NCI-H345 treated with DMSO at 0.1 percent for 48 hours (cell line): ENCODE results near the gene OR12D1.
"Not testable (repeated sequence)": the region's sequence is repeated elsewhere in the genome, so short reads cannot be mapped to it uniquely, and the experiment has no call there.

Experiments used
- DNase-seq: peaks from one replicate; lab custom pipeline; 2025; ENCODE audit not compliant: unreplicated experiment; lab: John Stamatoyannopoulos, UW

OR12D1 gene

DNA sequence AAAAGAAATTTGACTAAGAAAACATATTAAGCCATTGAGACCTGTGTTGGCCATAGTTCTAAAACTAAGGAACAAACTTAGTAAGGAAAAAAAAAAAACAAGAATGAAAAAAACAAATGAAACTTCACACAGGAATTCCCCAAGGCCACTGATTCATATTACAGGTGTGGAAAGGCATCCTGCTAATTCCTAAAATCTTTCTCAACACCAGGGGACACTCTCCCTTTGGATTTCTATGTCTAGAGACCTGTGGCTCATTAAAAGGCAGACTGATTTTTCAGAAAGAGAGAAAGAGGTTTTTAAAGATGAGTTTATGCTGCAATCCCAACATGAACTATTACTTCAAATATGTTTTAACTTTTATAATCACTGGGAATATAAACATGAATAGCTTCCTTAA lies at the start of gene OR12D1:
Gene OR12D1 (plus strand): TSS at position 341 of the 400 bp plus-strand sequence.
- DNase-seq, result no peak

DNA sequence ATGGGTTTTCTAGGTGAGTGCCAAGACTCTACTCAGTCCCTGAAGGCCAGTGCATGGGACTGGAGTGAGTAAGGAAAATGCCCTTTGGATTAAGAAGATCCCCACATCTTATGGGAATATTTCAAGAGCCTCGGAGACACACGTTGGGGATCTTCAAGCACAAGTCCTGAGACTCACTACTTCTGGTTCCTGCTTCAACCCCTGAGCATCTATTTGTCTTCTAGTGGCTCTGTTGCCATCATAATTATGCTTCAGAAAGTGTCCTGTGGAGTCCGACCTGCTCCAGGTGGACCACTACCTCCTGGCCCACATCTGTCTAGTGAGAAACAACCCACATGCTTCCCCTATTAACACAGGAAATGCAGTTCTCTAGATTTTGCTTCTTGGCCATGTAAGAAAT lies 46.0 kb upstream of the OR12D1 start, which contains the start of gene OR5V1:
Gene OR5V1 (minus strand): TSS at position 101 of the 400 bp plus-strand sequence. CDS start 12,670 bp downstream, outside the sequence.
- no peak for DNase-seq

DNA sequence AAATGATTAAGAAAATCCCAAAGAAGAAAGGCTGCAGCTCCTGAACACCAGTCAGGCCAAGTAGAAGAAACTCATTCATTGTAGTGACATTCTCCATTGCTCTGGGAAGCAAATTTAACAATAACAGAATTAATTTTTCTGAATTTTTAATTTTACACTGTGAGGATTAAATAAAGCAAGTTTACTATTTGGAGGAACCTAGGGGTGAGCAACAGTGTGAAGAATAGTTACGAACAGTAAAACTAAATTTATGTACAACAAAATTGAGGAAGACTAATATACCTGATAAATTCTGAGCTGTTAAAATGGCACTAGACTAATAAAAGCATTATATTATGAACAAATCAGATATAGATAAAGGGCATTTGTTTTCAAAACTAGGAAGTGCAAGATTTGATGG lies 39.5 kb upstream of the OR12D1 start, which contains the start of gene OR12D3:
Gene OR12D3 (minus strand): TSS at position 101 of the 400 bp plus-strand sequence. CDS start 4 bp downstream, at position 97.
- no peak for DNase-seq

DNA sequence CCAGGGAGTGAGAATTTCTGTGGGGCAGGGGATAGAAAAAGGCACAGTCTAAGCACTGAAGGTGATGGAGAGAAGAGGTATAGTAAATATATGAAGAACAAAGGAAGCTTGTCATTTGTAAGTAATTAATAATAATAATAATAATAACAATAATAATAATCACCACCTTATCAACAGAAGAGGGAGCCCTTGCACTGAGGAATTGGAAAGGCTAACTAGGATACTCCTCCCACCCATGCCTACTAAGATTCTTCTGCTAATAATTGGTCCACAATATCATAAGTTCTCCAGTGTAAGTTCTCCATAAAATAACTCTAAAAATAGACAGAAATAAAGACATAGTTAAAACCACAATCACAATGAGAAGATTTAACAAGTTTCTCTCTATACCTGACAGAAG lies 38.7 kb upstream of the OR12D1 start:
- DNase-seq, result no peak

DNA sequence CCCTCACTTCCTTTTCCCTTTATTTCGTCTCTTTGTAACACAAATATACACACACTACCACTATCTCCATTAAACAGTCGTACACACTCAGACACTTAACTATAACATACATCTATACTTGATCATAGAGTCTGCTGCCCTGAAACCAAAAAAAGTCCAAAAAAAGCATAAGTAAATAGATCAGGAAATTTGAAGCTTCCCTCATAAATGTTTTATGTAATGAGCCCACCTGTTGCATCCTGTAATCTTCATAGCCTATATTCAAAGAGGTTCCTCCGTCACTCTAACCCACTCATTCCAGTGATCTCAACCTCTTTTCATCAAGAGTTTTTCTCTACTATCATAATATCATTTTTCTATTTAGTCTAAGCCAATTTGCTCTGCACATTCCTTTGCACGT lies 26.2 kb upstream of the OR12D1 start:
- no peak for DNase-seq

DNA sequence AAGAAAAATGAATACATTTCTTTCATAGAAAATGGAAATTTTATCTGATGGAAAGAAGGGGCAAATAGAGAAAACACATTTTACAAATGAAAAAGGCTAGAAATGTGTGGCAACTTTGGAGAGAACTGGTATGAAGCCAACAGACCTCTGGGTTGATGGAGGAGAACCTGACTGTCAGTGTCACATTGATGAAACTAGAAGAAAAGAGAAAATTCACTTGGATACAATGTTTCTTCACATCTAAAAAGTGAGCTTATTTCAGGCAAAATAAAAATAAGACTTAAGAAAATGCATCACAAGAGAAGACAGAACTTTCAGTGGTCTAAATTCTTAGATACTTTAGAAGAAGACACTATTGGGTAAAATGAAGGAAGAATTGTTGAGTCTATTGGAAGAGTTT lies 19.4 kb upstream of the OR12D1 start, which contains the start of gene OR12D2:
Gene OR12D2 (plus strand): TSS at position 301 of the 400 bp plus-strand sequence. CDS start 1,069 bp downstream, outside the sequence.
- DNase-seq, result no peak

DNA sequence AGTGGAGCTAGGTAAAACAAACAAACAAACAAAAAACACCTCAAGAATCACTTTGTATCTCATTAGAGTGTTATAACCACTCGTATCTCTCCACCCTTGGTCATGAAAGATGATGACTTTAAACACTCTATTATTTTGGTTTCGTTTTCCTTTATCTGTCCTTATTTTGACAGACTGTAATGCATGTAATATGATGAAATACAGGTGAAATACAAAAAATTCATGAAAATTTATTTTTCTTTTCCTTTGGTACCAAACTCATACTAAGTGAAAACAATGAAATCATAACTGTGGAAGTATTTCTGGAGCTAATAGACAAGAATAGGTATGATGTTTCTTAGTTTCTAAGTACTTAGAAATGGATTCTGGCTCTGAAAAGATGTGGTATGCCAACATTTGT lies 15.2 kb upstream of the OR12D1 start:
- no peak for DNase-seq

DNA sequence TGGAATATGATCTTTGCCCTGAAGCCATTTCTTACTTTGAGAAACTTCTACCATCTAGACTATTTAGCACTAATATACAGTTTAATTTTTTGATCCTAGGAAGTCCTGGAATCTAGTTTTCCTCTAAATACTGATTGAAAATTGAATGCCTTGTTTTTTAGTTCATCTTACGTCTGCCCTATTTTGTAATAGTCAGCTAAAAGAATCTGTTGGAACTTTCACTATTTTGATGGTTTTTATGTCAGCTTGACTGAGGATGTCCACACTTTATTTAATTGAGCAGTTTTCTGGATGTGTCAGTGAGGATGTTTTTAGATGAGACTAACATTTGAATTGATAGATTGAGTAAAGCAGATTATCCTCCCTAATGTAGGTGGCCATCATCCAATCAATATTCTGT lies 10.9 kb upstream of the OR12D1 start:
- DNase-seq, result no peak

DNA sequence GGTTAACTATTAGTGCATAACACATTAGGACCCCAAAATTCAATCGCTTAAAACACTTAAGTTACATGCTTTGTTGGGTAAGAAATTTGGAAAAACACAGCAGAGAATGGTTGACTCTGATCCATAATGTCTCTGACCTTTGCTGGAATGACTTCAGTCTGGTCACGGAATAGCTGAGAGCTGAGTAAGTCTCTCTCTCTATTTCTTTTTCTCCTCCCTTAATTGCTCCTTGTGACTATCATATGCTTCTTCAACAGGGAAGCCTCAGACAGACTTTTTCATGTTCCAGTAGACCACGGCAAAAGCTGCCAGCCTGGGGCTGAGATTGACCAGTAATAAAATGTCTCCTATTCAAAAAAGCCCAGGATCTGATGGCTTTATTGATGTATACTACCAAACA lies 4.8 kb downstream of the OR12D1 start:
- DNase-seq, result no peak

DNA sequence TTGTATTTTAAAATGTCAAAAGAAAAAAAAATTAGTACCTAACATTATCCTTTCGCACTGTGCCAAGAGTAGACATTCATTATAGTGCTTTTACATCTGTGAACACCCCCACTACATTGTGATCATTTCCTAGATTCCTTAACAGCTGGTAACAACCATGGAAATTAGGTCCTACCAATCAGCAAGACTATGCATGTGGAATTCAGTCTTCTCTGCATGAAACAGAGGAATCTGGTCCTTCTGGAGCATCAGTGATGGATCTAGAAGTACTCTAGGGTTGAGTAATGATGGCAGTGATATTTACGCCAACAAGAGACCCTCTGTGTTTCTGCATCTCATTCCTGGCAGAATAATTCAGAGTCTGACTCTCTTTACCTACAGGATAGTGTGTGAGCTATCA lies 9.4 kb downstream of the OR12D1 start:
- no peak for DNase-seq

DNA sequence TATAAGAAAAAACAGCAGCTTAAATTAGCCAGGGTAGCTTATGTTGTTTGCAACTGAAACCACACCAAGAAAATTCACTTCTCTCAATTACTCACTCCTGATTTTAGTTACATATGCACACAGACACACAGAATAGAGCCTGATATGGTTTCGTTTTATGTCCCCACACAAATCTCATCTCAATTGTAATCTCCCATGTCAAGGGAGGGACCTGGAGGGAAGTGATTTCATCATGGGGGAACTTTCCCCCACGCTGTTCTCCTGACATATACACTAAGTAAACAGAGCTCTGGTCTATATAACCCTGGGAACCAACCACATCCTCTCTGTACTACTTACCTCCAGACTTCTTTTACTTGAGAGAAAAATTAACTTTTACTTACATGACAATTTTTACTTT lies 9.8 kb downstream of the OR12D1 start:
- DNase-seq, result no peak

DNA sequence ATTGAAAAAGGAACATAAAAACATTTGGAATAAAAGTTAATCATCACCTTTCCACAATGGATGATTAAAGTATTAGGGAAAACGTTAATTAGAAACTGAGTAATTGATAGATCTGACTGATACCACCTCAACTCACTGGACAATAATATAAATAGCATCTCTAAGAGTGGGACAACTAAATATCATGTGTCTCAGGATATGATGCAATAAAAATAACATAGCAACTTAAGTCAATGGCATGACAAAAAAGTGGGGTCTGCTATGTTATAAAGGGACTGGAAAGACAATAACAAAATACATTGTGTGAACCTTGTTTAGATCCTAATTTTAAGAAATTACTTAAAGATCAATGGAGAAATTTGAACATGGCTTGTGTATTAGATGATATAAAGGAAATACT lies 10.3 kb downstream of the OR12D1 start:
- DNase-seq, result no peak

DNA sequence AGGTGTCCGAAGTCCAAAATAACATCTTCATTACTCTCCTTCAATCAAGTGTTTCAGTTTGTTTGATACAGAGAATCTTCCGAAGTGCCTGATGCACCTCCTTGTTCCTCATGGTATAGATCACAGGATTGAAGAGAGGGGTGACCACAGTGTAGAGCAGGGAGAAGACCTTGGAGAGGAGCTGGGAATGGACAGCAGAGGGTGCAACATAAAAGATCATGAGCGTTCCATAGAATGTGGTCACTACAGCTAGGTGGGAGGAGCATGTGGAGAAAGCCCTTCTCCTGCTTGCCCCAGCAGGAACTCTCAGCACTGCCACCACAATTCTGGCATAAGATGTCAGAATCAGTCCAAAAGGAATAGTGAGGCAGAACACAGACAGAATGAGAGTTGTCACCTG lies 11.9 kb downstream of the OR12D1 start:
- no peak for DNase-seq

DNA sequence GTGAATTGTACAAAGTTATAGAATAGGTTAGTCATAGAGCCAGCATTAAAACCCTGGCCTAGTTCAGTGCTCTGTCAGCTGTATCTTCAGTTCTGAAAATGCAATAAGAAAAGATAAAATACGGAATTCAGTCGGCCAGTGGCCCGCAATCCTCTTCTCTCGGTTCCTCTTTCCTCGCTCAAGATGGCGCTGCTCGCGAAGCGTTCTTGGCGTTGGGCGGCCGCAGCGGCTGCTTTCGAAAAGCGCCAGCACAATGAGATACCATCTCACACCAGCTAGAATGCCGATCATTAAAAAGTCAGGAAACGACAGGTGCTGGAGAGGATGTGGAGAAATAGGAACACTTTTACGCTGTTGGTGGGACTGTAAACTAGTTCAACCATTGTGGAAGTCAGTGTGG lies 22.0 kb downstream of the OR12D1 start:
- DNase-seq, result not testable (repeated sequence)

DNA sequence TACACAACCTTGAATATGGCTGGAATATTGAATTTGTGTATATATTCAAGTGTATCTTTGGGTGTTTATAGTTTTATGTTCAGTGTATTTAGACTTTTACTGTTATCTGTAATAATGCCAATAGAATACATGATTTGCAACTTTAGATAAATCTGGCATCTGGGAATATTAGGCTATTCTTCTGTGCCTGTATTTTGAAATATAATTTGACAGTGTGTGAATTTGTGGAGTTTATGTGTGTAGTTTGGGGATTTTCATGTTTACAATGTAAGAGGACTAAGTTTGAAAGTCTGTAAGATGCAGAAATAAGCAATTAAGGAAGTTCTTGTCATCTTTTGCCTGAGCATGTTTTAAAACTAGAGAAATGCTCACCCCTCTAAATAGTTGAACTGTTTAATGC lies 24.3 kb downstream of the OR12D1 start, which contains the start of gene OR10C1:
Gene OR10C1 (plus strand): TSS at position 301 of the 400 bp plus-strand sequence. CDS start 710 bp downstream, outside the sequence.
- DNase-seq, result no peak

DNA sequence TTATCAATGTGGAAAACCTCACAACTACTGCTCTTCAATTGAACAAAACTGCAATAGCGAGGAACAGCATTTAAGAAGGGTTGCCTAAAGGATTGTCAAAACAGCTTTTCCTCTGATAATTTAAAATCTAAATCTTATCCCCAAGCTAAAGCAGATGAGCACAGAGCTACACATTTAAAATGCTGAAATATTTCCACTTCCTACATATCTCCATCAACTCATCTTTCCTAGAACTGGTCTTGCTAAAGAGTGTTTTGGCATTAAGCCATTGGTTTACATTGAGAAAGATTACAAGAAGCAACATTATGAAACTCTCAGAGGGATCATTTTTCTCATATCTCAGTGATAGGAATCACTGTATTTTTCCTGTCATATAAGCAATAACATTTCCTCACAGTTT lies 28.0 kb downstream of the OR12D1 start:
- DNase-seq, result no peak

DNA sequence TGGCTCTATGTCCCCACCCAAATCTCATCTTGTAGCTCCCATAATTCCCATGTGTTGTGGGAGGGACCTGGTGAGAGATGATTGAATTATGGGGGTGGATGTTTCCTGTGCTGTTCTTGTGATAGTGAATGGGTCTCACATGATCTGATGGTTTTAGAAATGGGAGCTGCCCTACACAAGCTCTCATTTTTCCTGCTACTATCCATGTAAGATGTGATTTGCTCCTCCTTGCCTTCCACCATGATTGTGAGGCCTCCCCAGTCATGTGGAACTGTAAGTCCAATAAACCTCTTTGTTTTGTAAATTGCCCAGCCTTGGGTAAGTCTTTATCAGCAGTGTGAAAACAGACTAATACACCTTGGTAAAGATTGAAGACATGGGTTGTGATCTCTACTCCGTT lies 29.3 kb downstream of the OR12D1 start:
- DNase-seq, result not testable (repeated sequence)

DNA sequence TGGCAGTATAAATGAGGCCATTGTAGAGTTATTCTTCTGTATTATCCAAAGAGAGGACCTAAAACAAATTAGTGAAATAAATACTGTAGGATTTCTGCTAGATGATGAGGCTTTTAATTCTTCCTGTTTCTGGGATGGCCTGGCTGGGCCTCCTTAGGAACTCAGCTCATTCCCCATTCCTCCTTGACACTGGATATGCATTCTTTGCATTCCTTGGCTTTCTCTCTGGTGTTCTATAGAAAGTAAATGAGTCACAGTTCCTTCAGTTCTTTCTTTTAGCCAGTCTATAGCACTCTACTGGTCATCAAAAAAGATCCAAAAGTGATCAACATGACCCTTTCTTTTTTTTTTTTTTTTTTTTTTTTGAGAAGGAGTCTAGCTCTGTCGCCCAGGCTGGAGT lies 32.9 kb downstream of the OR12D1 start:
- DNase-seq, result no peak

DNA sequence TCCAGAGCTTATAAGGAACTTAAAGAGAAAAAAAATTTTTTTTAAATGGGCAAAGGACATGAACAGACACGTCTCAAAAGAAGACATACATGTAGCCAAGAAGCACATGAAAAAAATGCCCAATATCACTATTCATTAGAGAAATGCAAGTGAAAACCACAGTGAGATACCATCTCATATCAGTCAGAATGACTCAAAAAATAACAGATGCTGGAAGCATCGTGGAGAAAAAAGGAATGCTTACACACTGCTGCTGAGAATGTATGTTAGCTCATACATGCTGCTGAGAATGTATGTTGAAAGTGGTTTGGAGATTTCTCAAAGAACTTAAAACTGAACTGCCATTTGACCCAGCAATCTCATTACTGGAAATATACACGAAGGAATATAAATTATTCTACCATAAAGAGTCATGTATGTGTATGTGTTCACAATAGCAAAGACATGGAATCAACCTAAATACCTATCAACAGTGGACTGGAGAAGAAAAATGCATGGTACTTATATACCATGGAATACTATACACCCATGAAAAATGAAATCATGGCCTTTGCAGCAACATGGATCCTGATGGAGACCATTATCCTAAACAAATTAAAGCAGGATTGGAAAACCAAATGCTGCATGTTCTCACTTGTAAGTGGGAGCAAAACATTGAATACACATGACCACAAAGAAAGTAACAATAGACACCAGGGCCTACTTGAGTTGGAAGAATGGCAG lies 36.9 kb downstream of the OR12D1 start:
- DNase-seq, result no peak

DNA sequence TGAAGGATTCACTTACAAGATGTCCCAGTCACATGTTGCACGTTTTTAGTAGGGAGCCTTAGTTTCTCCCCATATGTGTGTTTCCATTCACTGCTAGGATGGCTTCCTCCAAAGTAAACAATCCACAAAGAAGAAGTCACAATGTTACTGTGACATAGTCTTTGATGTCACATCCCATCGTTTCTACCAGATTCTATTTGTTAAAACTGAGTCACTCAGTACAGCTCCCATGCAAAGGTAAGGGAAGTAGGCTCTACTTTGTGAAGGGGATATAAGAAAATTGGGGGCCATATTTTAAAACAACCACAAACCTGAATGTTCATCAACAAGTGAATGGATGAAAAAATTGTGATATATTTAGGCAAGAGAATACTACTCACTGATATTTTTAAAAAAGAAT lies 42.2 kb downstream of the OR12D1 start, which contains the start of the genes OR11A1 and OR2H1:
Gene OR11A1 (minus strand): TSS at position 101 of the 400 bp plus-strand sequence. CDS start 29,430 bp downstream, outside the sequence.
Gene OR2H1 (plus strand): TSS at position 185 of the 400 bp plus-strand sequence. CDS start 4,615 bp downstream, outside the sequence.
- no peak for DNase-seq

DNA sequence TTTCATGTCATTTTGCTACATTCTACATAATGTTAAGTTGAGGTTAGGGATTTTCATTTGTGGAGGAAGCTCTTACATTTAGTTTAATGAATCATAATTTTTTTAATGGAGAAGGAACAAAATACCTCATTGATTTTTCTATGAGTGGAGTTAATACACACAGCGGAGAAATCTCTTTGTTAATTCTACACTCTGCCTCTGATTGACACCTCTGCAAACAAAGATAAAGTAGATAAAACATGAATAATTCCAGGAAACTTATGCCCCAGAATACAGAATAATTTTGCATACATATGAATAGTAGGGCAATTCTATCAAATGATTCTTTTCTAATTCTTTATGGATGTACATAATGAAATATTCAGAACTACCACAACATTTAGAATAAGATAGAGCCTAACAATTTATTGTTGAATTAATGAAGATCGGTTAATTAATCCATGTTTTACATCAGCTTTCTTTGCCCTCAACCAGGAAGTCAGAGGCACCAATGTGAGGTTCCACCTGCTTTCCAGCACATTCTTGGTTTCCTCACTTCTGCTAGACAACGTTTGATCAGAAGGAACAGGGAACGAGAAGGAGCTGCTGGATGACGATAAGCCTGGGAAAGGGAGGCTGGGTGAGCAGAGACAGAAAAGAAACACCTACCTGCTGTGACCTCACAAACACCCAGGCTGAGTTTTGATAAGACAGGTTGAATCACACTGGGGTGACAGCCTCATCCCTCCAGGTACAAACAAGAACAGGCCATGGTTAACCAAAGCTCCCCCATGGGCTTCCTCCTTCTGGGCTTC lies 46.5 kb downstream of the OR12D1 start:
- DNase-seq, result no peak

DNA sequence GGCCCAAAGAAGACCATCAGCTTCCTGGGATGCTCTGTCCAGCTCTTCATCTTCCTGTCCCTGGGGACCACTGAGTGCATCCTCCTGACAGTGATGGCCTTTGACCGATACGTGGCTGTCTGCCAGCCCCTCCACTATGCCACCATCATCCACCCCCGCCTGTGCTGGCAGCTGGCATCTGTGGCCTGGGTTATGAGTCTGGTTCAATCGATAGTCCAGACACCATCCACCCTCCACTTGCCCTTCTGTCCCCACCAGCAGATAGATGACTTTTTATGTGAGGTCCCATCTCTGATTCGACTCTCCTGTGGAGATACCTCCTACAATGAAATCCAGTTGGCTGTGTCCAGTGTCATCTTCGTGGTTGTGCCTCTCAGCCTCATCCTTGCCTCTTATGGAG lies 47.3 kb downstream of the OR12D1 start:
- DNase-seq, result no peak
